MM.1S (cell line): ENCODE measurements around the gene OPRL1.

ENCODE experiments used
- CTCF ChIP-seq: fragments of 300-600 bp; sonication (generic); IDR thresholded peaks from 2 replicates; pipeline ENCODE4 v1.5.1; 2016; ENCODE audit warnings: antibody characterized with exemption, low read length, mixed read lengths
- EZH2 ChIP-seq: fragments of 300-600 bp; sonication (generic); optimal IDR thresholded peaks from 2 replicates; pipeline ENCODE3; 2017; ENCODE audit warnings: low read depth, mild to moderate bottlenecking, antibody characterized with exemption, low read length, mixed read lengths

- TF ChIP-seq EZH2 (no peak), CTCF (no peak)
These were observed 14.6 kb upstream of the OPRL1 start for GRCh38 chr20:64065062-64065973.
